Lower leg skin (tissue), 3 donors: ENCODE data around the gene ADAMTSL1.

Source experiments
- POLR2A ChIP-seq, 2 donors: fragments of 450-650 bp; IDR thresholded peaks; one replicate each; pipeline ENCODE4 v1.6.1; 2016 to 2017; ENCODE audit warnings: antibody characterized with exemption in 2 of 2, mild to moderate bottlenecking in 1 of 2, moderate library complexity in 1 of 2
- TF ChIP-seq, protein P1 (sequence below), 3 donors: fragments of 450-650 bp; IDR thresholded peaks; one replicate each; pipeline ENCODE4 v1.5.1; 2016; ENCODE audit warnings: antibody characterized with exemption in 3 of 3, mild to moderate bottlenecking in 3 of 3, moderate library complexity in 2 of 3

DNA sequence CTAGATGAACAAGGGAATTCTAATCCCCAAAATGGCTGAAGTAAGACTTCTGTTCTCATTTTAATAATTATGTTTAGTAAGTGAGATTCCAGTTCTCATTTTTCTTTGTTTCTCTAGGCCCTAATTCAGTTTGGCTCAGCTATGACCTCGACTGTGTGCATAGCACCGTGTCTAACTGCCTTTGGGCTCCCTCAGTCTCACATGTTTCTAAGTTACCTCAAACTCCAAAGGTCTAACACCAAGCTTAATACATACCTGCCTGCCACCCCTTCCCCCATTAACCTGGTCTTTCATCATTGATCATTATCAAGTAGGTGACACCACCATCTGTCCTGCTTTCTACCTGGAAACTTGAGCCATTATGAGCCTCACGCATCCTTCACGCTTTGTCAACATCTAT is 285.9 kb downstream of the ADAMTSL1 start:
- TF ChIP-seq, protein P1, sequence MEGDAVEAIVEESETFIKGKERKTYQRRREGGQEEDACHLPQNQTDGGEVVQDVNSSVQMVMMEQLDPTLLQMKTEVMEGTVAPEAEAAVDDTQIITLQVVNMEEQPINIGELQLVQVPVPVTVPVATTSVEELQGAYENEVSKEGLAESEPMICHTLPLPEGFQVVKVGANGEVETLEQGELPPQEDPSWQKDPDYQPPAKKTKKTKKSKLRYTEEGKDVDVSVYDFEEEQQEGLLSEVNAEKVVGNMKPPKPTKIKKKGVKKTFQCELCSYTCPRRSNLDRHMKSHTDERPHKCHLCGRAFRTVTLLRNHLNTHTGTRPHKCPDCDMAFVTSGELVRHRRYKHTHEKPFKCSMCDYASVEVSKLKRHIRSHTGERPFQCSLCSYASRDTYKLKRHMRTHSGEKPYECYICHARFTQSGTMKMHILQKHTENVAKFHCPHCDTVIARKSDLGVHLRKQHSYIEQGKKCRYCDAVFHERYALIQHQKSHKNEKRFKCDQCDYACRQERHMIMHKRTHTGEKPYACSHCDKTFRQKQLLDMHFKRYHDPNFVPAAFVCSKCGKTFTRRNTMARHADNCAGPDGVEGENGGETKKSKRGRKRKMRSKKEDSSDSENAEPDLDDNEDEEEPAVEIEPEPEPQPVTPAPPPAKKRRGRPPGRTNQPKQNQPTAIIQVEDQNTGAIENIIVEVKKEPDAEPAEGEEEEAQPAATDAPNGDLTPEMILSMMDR (IDR thresholded peaks at IDR 0.05), result no peak
- no peak for TF ChIP-seq POLR2A (IDR thresholded peaks at IDR 0.05)
